Measurements from ENCODE around the gene ADRB2.

Gene ADRB2

GRCh38 chr5:148815086-148815485, 11.3 kb upstream of the ADRB2 start:
- H3K27me3 ChIP-seq (ENCODE audit: insufficient read depth, poor library complexity, severe bottlenecking): no peaks in the 10 kb centered on the region
- TF ChIP-seq CTCF (IDR thresholded peaks at IDR 0.05; ENCODE audit: insufficient read depth, low read length) (no peak), GABPA (IDR thresholded peaks at IDR 0.05; ENCODE audit: low read depth) (no peak), SPI1 (IDR thresholded peaks at IDR 0.05; ENCODE audit: borderline replicate concordance, low read depth) (no peak), POLR2AphosphoS5 (IDR thresholded peaks at IDR 0.05; ENCODE audit: low read depth) (no peak), REST (IDR thresholded peaks at IDR 0.05; ENCODE audit: insufficient replicate concordance, low read depth) (no peak)
- no peak for DNase-seq (ENCODE audit: low read depth in 1 of 2, low spot score in 1 of 2)
- no peak overlapping the region for H3K27ac ChIP-seq (replicated peaks)
- H3K4me3 ChIP-seq (replicated peaks; ENCODE audit: insufficient read depth, low read length): no peak overlapping the region

- no peak for TF ChIP-seq POLR2AphosphoS5 (IDR thresholded peaks at IDR 0.05; ENCODE audit: low read depth)
- TF ChIP-seq GABPA (IDR thresholded peaks at IDR 0.05; ENCODE audit: low read depth): no peak
- no peak for TF ChIP-seq REST (IDR thresholded peaks at IDR 0.05; ENCODE audit: insufficient replicate concordance, low read depth)
- no peak for TF ChIP-seq CTCF (IDR thresholded peaks at IDR 0.05; ENCODE audit: insufficient read depth, low read length)
- no peak for TF ChIP-seq SPI1 (IDR thresholded peaks at IDR 0.05; ENCODE audit: borderline replicate concordance, low read depth)
- Histone ChIP-seq H3K4me3 (replicated peaks; ENCODE audit: insufficient read depth, low read length) (no peak overlapping the region), H3K27ac (replicated peaks) (no peak overlapping the region), H3K27me3 (ENCODE audit: insufficient read depth, poor library complexity, severe bottlenecking) (no peaks in the 10 kb centered on the region)
- DNase-seq (ENCODE audit: low read depth in 1 of 2, low spot score in 1 of 2): no peak
Measured at GRCh38 chr5:148815578-148815977, 10.8 kb upstream of the ADRB2 start.

DNA sequence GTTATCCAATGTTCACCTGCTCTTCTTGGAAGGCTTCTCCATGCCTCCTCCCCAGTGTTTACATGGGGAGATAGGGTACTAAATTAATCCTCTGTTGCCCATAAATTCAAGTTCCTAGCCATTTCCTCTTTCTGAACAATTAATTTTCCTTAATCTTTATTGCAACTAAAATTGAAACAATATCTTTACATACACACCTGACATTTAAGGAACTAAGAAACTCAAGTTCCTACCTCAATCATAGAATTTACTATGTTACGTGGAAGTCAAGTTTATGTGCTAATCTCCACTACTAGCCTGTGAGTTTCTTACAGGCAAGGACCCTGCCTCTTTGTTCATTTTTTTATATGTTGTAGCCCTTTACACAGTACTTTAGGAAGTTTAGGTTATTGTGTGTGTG, 10.1 kb upstream of the ADRB2 start:
- no peak for TF ChIP-seq POLR2AphosphoS5 (IDR thresholded peaks at IDR 0.05; ENCODE audit: low read depth)
- TF ChIP-seq SPI1 (IDR thresholded peaks at IDR 0.05; ENCODE audit: borderline replicate concordance, low read depth): peak; percentile 72
- no peak overlapping the region for H3K4me3 ChIP-seq (replicated peaks; ENCODE audit: insufficient read depth, low read length)
- H3K27ac ChIP-seq (replicated peaks): peak overlapping the region; percentile 27
- H3K27me3 ChIP-seq (ENCODE audit: insufficient read depth, poor library complexity, severe bottlenecking): no peaks in the 10 kb centered on the region
- no peak for DNase-seq (ENCODE audit: low read depth in 1 of 2, low spot score in 1 of 2)

GRCh38 chr5:148816782-148817181, 9.6 kb upstream of the ADRB2 start:
- no peak for TF ChIP-seq REST (IDR thresholded peaks at IDR 0.05; ENCODE audit: insufficient replicate concordance, low read depth)
- no peak for TF ChIP-seq GABPA (IDR thresholded peaks at IDR 0.05; ENCODE audit: low read depth)
- TF ChIP-seq CTCF (IDR thresholded peaks at IDR 0.05; ENCODE audit: insufficient read depth, low read length): no peak
- no peak for TF ChIP-seq POLR2AphosphoS5 (IDR thresholded peaks at IDR 0.05; ENCODE audit: low read depth)
- no peak for TF ChIP-seq SPI1 (IDR thresholded peaks at IDR 0.05; ENCODE audit: borderline replicate concordance, low read depth)
- no peaks in the 10 kb centered on the region for H3K27me3 ChIP-seq (ENCODE audit: insufficient read depth, poor library complexity, severe bottlenecking)
- DNase-seq (ENCODE audit: low read depth in 1 of 2, low spot score in 1 of 2): peak in 1 of 2 experiments; percentile 42
- H3K27ac ChIP-seq (replicated peaks): peak overlapping the region; percentile 38
- no peak overlapping the region for H3K4me3 ChIP-seq (replicated peaks; ENCODE audit: insufficient read depth, low read length)
